ENCODE measurements around the gene AGAP1. TPM values are rescaled to one million over a fixed set of nuclear protein-coding genes. Genes with fewer than 3 reads are reported as not detected.

The AGAP1 gene
- total RNA-seq, 2 donors from 2014 or later, result 19.1 to 20.8 TPM

GRCh38 chr2:236180076-236180816 lies 686.4 kb downstream of the AGAP1 start:
- no peaks in the 10 kb centered on the region for H3K9me3 ChIP-seq
- peaks cover 13% of the 10 kb centered on the region for H3K27me3 ChIP-seq (replicated peaks; ENCODE audit: insufficient read depth)
- ATAC-seq (ENCODE audit: insufficient number of reproducible peaks, low FRiP score, low read depth) (no peak), DNase-seq (ENCODE audit: low spot score) (no peak)
- TF ChIP-seq CTCF (IDR thresholded peaks at IDR 0.05), result no peak
- no peak overlapping the region for H3K27ac ChIP-seq
- H3K4me3 ChIP-seq, result no peak overlapping the region
- no peaks in the 10 kb centered on the region for H3K36me3 ChIP-seq
- H3K4me1 ChIP-seq (ENCODE audit: control insufficient read depth in 1 of 2, low read depth in 2 of 2), result peaks cover 4 to 27% of the 10 kb centered on the region in 2 donors

- Histone ChIP-seq H3K4me3 (no peak overlapping the region), H3K9me3 (no peaks in the 10 kb centered on the region), H3K4me1 (ENCODE audit: control insufficient read depth in 1 of 2, low read depth in 2 of 2) (peaks cover 4 to 27% of the 10 kb centered on the region in 2 donors), H3K27ac (no peak overlapping the region), H3K27me3 (replicated peaks; ENCODE audit: insufficient read depth) (peaks cover 13% of the 10 kb centered on the region), H3K36me3 (no peaks in the 10 kb centered on the region)
- DNase-seq (ENCODE audit: low spot score) (no peak), ATAC-seq (ENCODE audit: insufficient number of reproducible peaks, low FRiP score, low read depth) (no peak)
- TF ChIP-seq CTCF (IDR thresholded peaks at IDR 0.05), result peak; percentile 53
Measured at GRCh38 chr2:236180831-236181453, 687.1 kb downstream of the AGAP1 start.

Data from thoracic aorta (tissue), 2 donors.